ENCODE results near the gene RAB26. TPM values are rescaled to one million over a fixed set of nuclear protein-coding genes. Genes with fewer than 3 reads are reported as not detected.

RAB26 gene
- polyA plus RNA-seq, 5 donors = 1.0 to 1.8 (median 1.5) TPM

DNA sequence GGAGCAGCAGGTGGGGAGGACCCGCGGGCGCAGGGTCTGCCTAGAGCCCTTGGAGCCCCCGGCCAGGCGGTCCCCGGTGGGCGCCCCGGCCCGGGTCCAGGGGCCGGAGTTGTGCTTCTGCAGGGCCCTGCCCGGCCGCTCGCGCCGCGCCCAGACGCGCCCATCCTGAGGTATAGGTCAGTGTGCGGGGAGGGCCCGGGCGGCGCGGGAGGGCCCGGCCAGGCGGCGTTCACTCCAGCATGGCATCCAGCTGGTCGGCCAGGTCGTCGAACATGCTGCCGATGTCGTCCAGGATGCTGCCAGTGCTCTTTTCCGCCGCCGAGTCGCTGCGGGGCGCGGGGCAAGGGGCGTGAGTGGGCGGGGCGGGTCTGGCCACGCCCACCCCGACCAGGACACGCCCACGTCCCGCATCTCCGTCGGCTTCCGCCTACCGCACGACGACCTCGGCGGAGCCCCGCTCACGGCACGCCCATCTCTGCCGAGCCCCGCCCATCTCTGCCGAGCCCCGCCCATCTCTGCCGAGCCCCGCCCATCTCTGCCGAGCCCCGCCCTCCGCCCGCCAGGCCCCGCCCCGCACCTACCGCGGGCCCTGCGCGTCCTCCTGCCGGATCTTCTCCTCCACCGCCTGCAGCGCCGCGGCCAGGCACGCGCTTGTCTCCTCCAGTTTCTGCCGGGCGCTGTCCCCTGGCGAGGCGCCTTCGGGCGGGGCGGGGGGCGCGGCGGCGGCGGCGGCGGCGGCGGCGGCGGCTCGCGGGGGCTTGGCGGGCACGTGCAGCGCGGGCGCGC lies 30.1 kb downstream of the RAB26 start:
- DNase-seq = no peak

DNA sequence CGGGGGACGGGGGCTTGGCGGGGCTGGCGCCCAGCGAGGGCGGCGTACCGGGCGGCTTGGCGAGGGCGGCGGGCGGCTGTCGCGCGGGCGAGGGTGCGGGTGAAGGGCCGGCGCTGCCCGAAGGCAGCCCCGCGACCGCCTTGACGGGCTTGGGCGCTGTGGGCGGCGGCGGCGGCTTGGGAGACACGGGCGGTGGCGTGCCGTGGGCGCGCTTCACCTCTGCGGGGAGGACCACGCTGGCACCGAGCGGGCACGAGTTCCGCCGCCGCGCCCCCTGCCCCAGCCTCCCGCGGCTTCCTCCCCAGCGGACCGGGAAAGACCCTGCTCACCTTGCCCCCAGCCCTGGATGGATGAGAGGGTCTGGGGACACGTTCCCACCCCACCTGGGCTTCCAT lies 30.7 kb downstream of the RAB26 start:
- no peak for DNase-seq

DNA sequence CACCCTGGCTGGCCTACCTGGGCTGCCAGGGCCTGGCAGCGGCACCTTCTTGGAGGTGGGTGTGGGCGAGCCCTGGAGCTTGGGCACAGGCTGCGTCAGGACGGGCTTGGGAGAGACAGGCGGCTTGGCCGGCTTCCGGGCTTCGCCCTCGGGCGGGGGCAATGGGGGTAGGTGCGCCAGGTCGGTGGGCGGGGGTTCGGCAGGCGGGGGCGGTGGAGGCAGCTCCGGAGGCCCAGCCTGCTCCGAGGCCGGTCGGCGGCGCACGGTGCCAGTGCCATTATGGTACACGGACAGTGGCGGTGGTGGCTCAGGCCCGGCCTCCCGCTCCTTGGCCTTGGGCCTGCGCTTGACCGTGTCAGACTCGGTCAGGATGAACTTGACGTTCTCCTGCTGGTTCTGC lies 31.2 kb downstream of the RAB26 start:
- no peak for DNase-seq

DNA sequence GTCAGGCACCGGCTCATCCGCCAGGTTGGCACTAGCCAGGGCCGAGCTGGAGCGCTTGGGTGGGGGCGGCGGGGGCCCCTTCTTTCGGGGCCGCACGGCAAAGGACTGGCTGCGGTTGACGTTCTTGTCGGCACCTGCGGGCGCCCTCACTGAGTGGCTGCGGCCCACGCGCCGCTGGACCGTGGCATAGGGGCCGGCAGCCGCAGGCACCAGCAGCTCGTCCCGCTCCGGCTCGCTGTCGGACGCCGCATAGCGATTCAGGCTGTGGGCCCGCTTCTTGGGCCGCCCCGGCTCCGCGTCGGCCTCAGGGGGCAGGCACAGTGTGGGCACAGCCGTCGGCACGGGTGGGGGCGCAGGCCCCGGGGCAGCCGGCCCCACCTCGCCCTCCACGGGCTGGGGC lies 32.0 kb downstream of the RAB26 start:
- no peak for DNase-seq

DNA sequence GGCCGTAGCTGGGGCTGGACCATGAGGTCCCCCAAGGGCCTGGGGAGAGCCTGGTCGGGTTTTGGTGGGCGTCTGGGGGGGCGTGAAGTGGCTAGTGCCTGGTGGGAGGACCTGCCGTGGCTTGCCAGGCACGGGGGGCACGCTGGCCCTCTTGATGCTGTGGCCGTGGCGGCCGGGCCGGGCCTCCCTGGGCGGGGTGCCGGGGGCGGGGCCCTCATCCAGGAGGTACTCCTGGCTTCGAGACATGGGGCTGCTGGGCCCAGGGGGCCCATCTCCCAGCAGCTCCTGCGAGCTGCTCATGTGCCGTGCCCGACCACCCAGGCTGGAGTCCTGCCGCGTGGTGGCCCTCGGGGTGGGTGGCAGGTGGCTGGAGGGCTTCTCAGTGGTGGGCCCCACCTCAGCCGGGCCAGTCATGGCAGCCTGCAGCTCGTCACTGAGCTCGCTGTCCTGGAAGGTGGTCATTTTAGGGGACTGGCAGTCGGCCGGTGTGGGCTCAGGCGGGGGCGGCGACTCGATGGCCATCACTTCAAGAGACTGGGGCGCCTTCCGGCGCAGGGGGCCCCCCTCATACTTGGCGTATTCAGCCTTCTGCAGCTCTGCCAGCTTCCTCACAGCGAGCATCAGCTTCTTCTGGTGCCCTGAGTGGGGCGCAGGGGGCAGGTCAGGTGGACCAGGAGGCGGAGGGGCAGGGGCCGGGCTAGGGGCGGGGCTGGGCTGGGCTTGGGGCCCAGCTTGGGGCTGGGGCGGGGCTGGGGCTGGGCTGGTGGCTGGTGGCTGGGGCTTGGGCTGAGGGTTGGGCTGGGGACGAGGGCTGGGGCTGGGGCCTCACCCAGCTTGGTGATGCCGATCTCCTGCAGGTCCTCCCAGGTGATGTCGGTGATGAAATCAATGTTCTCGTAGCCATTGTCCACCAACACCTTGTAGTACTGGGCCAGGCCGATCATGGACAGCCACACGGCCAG lies 32.8 kb downstream of the RAB26 start:
- no peak for DNase-seq

DNA sequence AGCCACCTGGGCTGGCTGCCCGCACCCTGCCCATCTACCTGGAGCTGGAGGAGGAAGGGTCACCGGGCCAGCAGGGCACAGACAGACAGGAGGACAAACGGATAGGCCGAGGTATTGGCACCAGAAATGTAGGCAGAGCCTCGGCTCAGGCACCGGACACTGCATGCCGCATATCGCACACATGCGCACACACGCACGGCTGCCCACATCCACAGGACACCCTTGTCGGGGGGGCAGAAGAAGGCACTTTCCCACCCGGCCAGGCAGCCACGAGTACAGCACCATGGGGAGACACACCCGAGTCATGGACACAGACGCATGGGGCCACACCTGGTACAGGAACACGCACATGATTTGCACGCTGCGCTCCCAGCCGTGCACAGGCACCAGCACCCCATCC lies 33.5 kb downstream of the RAB26 start:
- no peak for DNase-seq

DNA sequence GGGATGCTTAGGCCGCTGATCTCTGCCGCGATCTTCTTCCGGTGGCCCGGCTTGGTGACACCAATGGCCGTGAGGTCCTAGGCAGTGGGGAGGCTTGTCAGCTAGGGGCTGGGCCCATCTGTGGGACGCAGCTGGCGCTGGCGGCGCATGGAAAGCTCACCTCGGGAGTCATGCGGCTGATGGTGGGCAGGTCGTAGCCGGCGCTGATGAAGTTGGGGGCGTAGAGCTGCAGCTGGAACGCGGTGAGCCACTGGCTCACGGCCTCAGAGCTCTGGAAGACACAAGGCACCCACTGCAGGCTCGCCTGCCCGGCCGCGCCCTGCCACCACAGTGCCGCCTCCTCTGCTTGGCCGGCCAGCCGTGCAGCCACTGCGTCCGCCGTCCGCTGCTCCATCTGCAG lies 35.2 kb downstream of the RAB26 start:
- DNase-seq = no peak

DNA sequence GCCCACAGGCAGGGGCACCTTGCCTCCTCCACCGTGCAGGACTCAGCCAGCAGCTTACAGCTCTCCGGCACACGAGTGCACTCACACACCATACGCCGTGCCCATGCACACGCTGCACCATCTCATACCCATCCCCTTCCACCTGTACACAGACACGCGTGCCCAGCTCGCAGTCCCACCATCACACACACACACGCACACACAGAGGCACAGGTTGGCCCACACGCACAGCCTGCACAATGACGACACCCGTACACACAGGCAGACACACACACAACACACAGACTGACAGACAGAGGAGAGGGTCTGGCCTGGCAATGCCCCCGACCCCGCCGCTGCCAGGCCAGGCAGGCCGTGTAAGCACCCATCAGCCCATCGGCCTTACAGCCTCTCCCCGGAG lies 35.9 kb downstream of the RAB26 start:
- no peak for DNase-seq

DNA sequence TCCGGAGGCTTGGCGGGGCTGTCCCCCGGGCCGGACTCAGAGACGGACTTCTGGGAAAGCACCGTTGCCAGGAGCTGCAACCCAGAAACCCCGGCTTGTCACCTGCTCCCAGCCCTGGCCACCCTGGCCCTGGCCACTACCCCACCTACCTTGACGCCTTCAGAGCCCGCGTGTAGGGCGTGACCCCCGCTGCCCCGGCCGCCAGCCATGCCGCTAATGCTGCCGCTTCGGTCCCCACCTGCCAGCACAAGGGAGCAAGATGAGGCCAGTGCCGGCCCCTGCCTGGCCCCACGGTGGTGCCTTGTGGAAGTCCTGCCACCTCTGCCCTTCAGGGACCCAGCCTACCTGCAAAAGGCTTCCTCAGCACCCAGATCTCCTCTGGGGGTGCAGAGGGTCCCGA lies 36.5 kb downstream of the RAB26 start:
- DNase-seq = no peak

DNA sequence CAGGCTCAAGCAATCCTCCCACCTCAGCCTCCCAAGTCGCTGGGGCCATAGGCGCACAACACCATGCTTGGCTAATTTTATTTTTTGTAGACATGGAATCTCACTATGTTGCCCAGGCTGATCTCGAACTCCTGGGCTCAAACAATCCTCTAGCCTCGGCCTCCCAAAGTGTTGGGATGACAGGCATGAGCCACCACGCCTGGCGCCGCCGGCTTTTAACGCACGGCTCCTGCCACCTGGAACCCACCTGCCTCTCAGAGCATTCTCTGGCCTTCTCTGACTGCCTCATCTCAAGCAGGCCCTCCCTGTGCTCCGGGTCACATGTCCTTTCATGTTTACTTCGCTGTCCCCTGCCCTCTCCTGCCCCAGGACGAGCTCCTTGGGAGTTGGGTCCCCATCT lies 37.6 kb downstream of the RAB26 start:
- no peak for DNase-seq

DNA sequence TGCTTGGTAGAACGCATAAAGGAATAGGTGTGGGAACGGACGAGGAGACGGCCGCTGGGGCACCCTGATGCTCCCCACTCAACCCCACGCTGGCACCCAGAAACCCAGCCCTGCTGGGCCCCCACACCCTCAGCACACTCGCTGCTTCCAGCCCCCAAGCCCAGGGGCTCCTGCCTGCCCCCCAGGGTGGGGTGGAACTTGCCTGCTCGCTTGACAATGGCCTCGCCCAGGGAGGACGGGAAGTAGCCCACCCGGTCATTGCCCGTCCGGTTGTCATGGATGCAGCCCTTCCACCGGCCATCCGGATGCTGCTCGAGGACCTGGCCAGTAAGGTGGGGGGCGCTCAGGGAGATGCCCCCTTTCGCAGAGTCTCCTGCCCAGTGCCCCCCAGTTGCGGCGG lies 38.1 kb downstream of the RAB26 start:
- no peak for DNase-seq

DNA sequence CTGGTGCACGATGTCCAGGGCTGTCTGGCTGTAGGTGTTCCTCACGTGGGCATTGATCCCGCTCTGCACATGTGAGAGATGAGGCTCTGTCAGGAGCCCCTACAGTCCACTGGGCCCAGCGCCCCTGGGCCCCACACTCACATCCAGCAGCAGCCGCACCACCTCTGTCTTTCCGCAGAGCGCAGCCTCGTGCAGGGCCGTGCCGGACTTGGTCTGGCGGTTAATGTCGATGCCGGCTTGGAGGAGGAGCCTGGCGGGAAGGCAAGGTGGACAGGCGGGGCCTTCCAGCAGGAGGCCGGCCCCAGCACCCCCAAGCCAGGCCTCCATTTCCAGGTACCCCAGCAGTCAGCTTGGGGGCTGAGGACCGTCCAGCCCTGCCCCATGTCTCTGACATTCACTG lies 38.8 kb downstream of the RAB26 start:
- no peak for DNase-seq

DNA sequence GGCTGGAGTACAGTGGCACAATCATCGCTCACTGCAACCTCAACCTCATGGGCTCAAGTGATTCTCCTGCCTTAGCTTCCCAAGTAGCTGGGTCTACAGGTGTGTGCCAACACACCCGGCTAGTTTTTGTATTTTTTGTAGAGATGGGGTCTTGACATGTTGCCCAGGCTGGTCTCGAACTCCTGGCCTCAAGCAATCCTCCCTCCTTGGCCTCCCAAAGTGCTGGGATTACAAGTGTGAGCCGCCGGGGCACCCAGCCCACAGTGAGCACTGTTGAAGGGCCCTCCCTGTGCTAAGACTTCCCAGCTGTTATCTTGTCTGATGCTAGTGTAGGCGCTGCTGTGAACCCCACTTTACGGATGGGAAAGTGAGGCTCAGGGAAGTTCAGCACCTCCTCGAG lies 40.0 kb downstream of the RAB26 start:
- no peak for DNase-seq

DNA sequence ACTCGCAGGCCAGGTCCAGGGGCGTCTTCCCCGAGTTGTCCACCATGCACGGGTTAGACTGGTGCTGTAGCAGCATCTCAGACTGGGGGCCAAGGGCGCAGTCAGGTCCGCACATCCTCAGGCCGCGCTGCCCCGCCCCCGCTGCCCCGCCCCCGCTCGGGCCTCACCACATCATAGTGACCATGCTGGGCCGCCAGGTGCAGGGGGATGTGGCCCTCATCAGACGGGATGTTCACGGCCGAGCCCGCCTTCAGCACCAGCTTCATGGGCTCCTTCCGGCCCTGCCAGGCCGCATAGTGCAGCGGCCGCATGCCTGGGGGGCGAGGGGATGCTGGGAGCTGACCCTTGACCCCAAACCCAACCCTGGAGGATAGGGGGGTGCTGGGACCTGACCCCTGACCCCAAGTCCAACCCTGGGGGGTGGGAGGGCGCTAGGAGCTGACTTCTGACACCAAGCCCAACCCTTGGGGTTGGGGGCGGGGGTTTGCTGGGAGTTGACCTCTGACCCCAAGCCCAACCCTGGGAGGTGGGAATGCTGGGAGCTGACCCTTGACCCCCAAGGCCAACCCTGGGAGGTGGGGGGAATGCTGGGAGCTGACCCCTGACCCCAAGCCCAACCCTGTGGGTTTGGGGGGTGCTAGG lies 40.9 kb downstream of the RAB26 start:
- no peak for DNase-seq

DNA sequence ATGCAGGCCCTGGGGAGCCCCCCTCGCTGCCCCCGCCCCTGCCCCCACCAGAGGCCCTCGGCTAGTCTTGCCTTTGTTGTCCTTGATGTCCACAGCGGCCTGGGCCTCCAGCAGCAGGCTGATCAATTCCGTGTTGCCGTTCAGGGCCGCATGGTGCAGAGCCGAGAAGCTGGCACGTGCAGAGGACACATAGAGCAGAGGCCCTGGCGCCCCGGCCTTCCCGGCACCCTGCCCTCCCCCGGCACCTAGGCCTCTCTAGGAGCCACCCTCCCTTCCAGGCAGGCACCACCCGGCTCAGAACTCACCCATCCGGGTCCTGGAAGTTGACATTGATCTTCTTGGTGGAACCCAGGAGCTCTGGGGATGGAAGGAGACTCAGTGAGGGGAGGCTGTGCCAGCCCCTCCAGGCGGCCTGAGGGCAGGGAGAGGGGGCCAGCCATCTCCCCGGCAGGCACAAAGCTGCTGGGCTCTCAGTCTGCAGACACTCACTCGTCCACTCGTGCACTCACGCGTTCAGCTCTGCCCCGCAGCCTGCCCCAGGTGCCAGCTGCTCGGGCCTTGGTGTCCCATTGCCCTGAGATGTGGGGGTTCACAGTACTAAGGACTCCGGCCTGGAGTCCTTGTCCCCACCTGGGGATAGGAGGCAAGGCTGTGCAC lies 41.7 kb downstream of the RAB26 start:
- DNase-seq = no peak

DNA sequence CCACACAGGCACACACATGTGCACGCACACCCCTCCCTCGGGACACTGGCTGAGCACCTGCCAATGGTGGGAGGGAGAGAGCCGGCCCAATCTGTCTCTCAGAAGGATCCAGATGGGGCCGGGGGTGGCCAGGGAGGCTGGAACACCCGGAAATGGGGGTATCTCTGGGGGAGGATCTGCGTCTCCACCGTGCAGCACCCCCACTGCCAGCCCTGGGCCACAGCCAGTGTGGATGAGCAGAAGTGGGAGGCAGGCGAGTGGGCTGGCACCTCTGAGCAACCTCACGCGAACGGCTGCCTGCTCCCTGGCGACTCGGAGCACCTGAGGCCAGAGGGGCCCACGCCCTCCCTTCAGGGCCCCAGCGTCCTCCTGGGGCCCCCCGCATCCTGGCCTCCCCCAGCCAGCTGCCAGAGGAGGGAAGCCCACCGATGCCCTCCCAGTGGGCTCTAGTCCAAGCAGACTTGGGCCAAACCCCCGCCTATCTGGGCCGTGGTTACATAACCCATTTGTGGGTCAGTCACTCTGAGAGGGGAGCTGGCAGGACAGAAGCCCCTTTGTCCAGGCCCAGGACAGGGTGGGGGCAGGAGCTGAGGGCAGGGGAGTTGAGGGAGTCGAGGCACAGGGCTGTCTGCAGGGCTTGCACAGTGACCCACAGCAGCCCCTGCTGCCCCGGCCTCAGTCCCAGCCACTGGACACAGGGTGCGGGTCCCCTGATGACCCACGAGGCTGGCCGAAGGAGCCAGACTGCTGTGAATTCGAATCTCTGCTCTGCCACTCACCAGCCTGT lies 42.4 kb downstream of the RAB26 start:
- DNase-seq = no peak

DNA sequence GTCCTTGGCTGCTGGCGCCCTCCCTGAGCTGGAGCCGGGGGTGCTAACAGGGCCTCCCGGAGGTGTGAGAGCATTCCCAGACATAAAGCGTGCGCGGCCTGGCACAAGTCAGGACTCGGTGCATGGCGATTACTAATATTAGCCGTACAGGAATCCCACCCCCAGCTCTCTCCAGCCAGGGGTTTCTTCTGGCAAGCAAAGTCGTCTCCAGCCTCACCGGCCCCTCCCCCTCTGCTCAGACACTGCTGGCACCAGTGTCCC lies 43.0 kb downstream of the RAB26 start:
- no peak for DNase-seq

DNA sequence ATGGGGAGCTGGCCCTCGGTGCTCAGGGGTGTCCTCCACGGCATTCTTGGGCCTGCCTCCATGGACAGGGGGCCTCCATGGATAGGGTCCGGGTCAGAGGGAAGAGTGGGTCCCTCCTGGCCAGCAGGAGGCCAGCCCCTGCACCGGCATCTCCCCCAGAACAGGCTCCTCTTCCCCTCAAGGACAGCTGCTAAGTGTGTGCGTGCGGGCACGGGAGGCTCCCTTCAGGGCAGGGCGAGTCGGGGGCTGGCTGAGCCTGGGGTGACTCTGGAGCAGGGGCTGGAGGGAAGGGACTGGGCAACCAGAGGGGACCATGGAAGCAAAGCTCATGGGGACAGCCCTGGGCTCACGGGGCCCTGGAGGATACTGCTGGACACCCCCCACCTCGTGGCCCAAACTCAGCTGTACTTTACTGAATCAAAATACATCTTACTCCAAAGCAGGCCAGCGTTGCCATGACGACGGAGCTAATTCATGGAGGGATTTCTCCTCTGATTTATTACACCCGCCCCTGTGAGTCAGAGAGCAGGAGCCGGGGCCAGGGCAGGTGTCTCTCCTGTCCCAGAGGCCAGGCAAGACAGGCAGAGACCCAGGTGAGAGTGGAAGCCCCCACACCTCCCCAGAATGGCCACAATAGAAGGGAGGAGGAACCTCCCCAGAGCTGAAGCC lies 45.9 kb downstream of the RAB26 start:
- no peak for DNase-seq

DNA sequence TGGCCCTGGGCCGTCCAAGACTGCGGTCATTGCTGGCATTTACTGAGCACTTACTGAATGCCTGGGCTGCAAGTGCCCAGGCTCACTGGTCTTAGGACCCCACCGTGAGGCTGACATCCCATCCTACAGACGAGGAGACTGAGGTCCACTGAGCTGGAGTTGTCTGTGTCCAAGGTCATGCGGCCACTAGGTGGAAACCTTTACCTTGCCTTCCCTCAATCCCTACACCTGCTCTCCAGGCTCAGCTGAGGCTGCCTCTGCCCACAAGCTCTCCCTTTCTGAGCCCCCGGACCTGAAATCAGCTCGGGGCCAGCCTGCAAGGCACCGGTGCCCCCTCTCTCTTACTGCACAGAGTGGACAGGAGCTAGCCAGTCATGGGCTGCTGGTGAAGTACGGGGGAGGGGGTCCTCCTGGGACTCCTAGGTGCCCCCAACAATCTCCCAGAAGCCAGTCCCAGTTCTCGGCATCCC lies 46.5 kb downstream of the RAB26 start:
- no peak for DNase-seq

DNA sequence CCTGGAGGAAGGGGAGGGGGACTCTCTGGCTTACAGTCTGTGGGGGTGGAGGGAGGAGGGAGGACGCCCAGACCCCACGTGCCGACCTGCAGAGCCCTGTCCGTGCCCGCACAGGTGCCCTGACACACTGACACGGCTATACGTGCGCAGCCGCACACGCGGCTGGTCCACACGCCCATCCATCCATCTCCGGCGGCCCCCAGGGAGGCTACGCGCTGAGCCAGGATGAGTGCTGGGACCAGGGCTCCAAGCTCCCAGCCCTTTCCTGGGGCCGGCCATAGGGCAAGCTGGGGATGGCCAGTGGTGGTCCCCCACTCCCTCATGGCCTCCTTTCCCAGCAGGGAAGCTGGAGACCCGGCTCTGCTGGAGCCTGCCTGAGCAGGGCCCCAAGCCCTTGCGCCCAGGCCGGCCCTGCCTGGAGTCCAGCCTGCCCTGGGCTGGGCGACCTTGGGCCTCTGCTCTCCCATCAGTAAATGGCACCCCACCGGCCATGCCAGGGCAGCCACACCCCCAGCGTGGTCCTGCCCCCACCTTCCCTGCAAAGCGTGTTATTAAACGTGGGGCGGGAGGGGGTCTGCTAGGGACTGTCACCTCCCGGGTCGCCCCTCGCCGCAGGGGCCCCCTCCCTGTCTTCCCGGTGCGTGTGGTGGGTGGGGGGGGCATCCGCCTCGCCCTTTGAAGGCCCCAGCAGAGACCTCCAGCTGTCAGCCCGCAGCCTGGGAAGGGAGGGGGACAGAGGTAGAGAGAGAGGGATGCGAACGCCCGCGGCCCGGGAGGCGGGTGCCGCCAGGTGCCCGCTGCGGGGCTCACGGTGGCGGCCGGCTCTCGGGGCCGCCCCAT lies 47.1 kb downstream of the RAB26 start:
- no peak for DNase-seq
